Measurements from ENCODE around the gene FOXJ3. TPM values are rescaled to one million over a fixed set of nuclear protein-coding genes. Genes with fewer than 3 reads are reported as not detected.

Gene FOXJ3
- total and polyA plus RNA-seq, 7 donors, result 14.4 to 53.8 (median 39.9) TPM

- no peak for DNase-seq
- no peaks in the 10 kb centered on the region for H3K9me3 ChIP-seq
- TF ChIP-seq EP300 (IDR thresholded peaks at IDR 0.05) (no peak), POLR2AphosphoS5 (IDR thresholded peaks at IDR 0.05) (no peak)
- no peak overlapping the region for H3K4me3 ChIP-seq
- H3K27me3 ChIP-seq, result no peaks in the 10 kb centered on the region
- H3K4me1 ChIP-seq, result no peaks in the 10 kb centered on the region
- H3K27ac ChIP-seq, result no peak overlapping the region
- intact Hi-C loops (cut with DNase I), result no loop called here
- peaks cover 0 to 56% (median 0%) of the 10 kb centered on the region in 4 donors for H3K36me3 ChIP-seq
- WGBS, 2 donors, result 70 to 84% methylated on average over 5 of the region's 5 CpGs
Measured at GRCh38 chr1:42198251-42198650, 136.8 kb downstream of the FOXJ3 start.

DNA sequence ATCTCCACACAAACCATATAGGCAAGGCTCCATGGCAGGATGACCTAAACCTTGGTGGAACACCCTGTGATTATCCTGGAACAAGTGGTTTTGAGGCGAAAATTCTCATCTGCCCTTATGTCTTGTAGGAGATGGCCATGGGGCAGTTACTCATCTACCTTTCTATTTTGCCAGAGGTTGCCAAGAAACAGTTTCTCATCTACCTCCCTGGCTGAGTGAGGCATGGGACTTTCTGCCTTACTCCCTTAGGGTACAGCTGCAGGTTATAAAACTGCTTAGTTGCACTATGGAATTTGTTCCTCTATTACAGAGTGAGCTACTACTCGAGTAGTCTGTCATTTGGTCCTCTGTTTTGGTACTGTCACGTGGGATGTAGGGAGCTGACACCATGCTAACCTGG is 139.2 kb downstream of the FOXJ3 start:
- no peaks in the 10 kb centered on the region for H3K4me1 ChIP-seq
- intact Hi-C loops (cut with DNase I), result no loop called here
- TF ChIP-seq POLR2A (IDR thresholded peaks at IDR 0.05), result no peak
- TF ChIP-seq CTCF (IDR thresholded peaks at IDR 0.05), result no peak
- no peak for TF ChIP-seq POLR2AphosphoS5 (IDR thresholded peaks at IDR 0.05)
- TF ChIP-seq EP300 (IDR thresholded peaks at IDR 0.05), result no peak
- H3K36me3 ChIP-seq, result peaks cover 0 to 57% (median 5%) of the 10 kb centered on the region in 4 donors
- 89 to 90% methylated on average over 3 of the region's 3 CpGs for WGBS, 2 donors
- no peaks in the 10 kb centered on the region for H3K27me3 ChIP-seq
- no peak for DNase-seq
- no peak overlapping the region for H3K4me3 ChIP-seq
- no peak overlapping the region for H3K27ac ChIP-seq
- H3K9me3 ChIP-seq, result no peaks in the 10 kb centered on the region

DNA sequence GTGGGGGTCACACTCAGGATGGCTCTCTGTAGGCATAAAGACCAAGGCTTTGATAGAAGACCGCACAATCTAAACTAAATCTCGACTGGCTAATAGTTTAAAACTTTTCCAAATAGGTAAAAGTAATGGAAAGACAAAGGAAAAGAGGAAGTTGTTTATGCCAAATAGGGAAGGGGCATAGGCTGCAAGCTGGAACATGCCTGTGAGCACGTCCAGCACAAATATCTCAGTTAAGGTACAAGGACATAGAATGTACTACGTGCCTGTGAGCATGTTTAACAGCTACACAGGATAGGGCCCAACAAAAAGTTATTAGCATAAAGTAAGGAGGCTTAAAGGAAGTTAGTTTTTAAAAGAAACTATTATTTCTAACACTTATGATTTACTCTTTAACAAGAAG is 142.9 kb downstream of the FOXJ3 start:
- no peak overlapping the region for H3K27ac ChIP-seq
- no peaks in the 10 kb centered on the region for H3K4me1 ChIP-seq
- no peak overlapping the region for H3K4me3 ChIP-seq
- TF ChIP-seq POLR2A (IDR thresholded peaks at IDR 0.05), result no peak
- no peak for TF ChIP-seq EP300 (IDR thresholded peaks at IDR 0.05)
- TF ChIP-seq POLR2AphosphoS5 (IDR thresholded peaks at IDR 0.05), result no peak
- TF ChIP-seq CTCF (IDR thresholded peaks at IDR 0.05), result no peak
- no peak for DNase-seq
- intact Hi-C loops (cut with DNase I), result no loop called here
- no peaks in the 10 kb centered on the region for H3K27me3 ChIP-seq
- H3K36me3 ChIP-seq, result peaks cover 0 to 77% (median 8%) of the 10 kb centered on the region in 4 donors
- H3K9me3 ChIP-seq, result no peaks in the 10 kb centered on the region
- WGBS, 2 donors, result 91 to 94% methylated on average over 4 of the region's 4 CpGs

GRCh38 chr1:42191319-42191718 is 143.7 kb downstream of the FOXJ3 start:
- intact Hi-C loops (cut with DNase I), result no loop called here
- Histone ChIP-seq H3K4me3 (no peak overlapping the region), H3K27me3 (no peaks in the 10 kb centered on the region), H3K4me1 (no peaks in the 10 kb centered on the region), H3K36me3 (peaks cover 0 to 79% (median 8%) of the 10 kb centered on the region in 4 donors), H3K9me3 (no peaks in the 10 kb centered on the region), H3K27ac (no peak overlapping the region)
- TF ChIP-seq POLR2AphosphoS5 (IDR thresholded peaks at IDR 0.05), result no peak
- no peak for TF ChIP-seq POLR2A (IDR thresholded peaks at IDR 0.05)
- no peak for TF ChIP-seq CTCF (IDR thresholded peaks at IDR 0.05)
- TF ChIP-seq EP300 (IDR thresholded peaks at IDR 0.05), result no peak
- WGBS, 2 donors, result 94 to 95% methylated on average over 8 of the region's 8 CpGs
- DNase-seq, result no peak

DNA sequence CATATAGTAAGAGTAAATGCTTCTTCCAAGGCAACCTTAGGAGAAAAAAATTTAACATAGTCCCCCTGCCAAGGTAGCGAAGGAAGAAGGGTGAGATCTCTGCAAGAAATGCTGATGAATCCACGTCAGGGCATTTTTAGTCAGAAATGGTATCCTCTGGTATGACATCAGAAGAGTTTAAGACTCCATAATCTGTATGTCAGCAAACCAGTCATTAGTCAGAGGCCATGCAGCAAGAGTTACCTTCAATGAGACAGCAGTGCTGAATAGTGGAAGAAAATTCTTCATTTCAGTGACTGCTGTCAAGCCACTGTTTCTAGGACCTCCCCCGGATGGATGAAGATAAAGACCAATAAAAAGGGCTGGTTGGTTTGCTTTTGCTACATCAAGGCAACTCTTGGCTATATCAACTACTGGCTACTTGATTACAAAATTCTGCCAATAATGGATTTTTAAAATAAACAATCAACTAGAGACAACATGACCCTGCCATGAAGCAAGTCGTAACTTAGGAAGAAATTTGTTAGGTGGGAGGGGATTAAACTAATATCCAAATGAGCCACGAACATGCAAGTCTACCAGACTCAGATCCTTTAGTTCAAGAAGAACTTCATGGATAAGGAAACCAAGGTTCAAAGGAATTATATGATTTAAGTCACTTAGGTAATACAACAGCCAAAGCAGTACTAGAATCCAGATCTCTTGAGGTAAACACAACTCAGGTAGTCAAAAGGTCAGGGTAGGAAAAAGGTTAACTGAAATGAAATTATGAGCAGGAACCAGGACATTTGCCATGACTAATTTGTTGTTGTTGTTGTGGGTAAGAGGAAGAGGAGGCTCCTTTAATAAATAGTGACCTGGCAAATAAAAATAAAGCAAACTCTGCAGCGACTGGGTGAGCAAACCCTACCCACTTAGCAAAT is 144.8 kb downstream of the FOXJ3 start:
- Histone ChIP-seq H3K27me3 (no peaks in the 10 kb centered on the region), H3K9me3 (no peaks in the 10 kb centered on the region), H3K4me1 (no peaks in the 10 kb centered on the region), H3K36me3 (peaks cover 0 to 75% (median 8%) of the 10 kb centered on the region in 4 donors), H3K27ac (no peak overlapping the region), H3K4me3 (no peak overlapping the region)
- no peak for TF ChIP-seq CTCF (IDR thresholded peaks at IDR 0.05)
- no peak for TF ChIP-seq EP300 (IDR thresholded peaks at IDR 0.05)
- TF ChIP-seq POLR2A (IDR thresholded peaks at IDR 0.05), result no peak
- no peak for TF ChIP-seq POLR2AphosphoS5 (IDR thresholded peaks at IDR 0.05)
- WGBS, 2 donors, result 85 to 86% methylated on average over 6 of the region's 6 CpGs
- no peak for DNase-seq
- intact Hi-C loops (cut with DNase I), result no loop called here

Data from sigmoid colon (tissue), 7 donors.